IPS-18c (cell line): ENCODE results near the gene TBC1D3K.
"Not testable (repeated sequence)": the region's sequence is repeated elsewhere in the genome, so short reads cannot be mapped to it uniquely, and the experiment has no call there.

Source experiments
- H3K4me3 ChIP-seq: 2 replicates; pipeline ENCODE4 v1.7.0; 2013; ENCODE audit warnings: low read depth, mild to moderate bottlenecking, low read length, moderate library complexity; ENCODE audit not compliant: insufficient read depth
- H3K9me3 ChIP-seq: one replicate; pipeline ENCODE4 v1.6.1; 2013; ENCODE audit warnings: mild to moderate bottlenecking, low read length, moderate library complexity; ENCODE audit not compliant: control insufficient read depth, insufficient read depth

TBC1D3K gene

DNA sequence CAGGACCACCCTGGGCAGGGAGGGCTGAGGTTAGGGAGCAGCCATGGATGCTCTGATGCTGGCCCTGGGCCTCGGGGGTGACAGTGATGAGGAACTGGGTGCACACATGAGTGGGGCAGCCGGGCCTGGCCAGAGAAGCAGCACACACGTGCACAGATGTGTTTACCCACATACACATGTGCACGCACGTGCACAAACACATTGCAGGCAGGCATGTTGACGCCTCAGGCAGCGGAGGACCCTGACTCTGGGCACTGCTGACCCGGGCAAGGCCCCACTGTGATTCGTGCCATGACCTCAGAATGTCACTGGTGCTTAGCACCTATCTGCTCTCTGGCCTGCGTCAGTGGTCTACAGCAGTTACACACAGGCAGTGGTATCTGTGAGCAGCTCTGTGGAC lies at the start of gene TBC1D3K:
Gene TBC1D3K (plus strand): TSS at position 301 of the 400 bp plus-strand sequence. CDS start 1,585 bp downstream, outside the sequence.
- not testable (repeated sequence) for H3K9me3 ChIP-seq, H3K4me3 ChIP-seq

DNA sequence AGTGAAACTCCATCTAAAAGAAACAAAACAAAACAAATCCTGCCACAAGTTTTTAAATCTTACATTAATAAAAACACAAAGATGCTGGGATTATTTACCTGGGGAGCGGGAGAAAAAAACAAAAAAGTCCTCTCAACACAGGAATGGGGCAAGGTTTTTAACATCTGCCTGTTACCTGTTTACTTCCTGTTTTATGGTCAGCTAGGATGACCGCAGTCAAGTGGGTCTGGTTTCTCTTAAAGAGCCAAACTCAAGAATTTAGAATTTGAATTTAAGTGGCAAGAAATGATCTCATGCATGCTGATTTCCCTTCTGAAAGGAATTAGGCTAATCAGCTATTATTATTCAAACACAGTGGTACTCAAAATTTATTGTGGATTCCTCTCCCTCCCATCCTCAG lies 39.7 kb upstream of the TBC1D3K start:
- no peak overlapping the region for H3K4me3 ChIP-seq
- H3K9me3 ChIP-seq, result no peaks in the 10 kb centered on the region

- Histone ChIP-seq H3K9me3 (no peaks in the 10 kb centered on the region), H3K4me3 (no peak overlapping the region)
Measured at GRCh38 chr17:37885136-37885535, 39.1 kb upstream of the TBC1D3K start.

GRCh38 chr17:37888881-37889280 lies 35.3 kb upstream of the TBC1D3K start:
- H3K9me3 ChIP-seq, result no peaks in the 10 kb centered on the region
- H3K4me3 ChIP-seq, result no peak overlapping the region

GRCh38 chr17:37896961-37897360 lies 27.3 kb upstream of the TBC1D3K start:
- not testable (repeated sequence) for H3K9me3 ChIP-seq, H3K4me3 ChIP-seq
